ENCODE measurements around the gene TASL.

DNA sequence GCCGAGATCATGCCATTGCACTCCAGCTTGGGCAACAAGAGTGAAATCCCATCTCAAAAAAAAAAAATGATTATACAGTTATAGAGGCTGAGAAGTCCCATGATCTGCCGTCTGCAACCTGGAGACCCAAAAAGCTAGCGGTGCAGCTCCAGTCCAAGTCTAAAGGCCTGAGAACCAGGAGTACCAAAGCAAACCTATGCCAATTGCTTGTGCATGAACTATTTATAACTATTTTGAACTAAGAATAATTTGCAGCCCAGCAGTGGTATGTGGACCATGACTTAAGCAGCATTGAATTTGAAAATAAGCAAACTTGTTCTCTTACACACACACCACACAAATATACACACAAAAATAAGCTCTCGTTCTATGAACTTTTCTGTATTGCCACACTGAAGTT is 51.8 kb downstream of the TASL start:
- TF ChIP-seq POLR2AphosphoS5 (IDR thresholded peaks at IDR 0.05): no peak
- TF ChIP-seq, protein P1, sequence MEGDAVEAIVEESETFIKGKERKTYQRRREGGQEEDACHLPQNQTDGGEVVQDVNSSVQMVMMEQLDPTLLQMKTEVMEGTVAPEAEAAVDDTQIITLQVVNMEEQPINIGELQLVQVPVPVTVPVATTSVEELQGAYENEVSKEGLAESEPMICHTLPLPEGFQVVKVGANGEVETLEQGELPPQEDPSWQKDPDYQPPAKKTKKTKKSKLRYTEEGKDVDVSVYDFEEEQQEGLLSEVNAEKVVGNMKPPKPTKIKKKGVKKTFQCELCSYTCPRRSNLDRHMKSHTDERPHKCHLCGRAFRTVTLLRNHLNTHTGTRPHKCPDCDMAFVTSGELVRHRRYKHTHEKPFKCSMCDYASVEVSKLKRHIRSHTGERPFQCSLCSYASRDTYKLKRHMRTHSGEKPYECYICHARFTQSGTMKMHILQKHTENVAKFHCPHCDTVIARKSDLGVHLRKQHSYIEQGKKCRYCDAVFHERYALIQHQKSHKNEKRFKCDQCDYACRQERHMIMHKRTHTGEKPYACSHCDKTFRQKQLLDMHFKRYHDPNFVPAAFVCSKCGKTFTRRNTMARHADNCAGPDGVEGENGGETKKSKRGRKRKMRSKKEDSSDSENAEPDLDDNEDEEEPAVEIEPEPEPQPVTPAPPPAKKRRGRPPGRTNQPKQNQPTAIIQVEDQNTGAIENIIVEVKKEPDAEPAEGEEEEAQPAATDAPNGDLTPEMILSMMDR (IDR thresholded peaks at IDR 0.05): no peak
- no peak for TF ChIP-seq POLR2A (IDR thresholded peaks at IDR 0.05)
- no peak for TF ChIP-seq EP300 (IDR thresholded peaks at IDR 0.05; ENCODE audit: low read depth)

Data from transverse colon (tissue), 4 donors.